K562 (cell line): Measurements from ENCODE around the gene PPP4R1. TPM values are rescaled to one million over a fixed set of nuclear protein-coding genes. Genes with fewer than 3 reads are reported as not detected.

ENCODE experiments used
- ATAC-seq: fragments of 200-7000 bp; cut with Tn5 transposase; 3 replicates; pipeline ENCODE4 v1.9.1; 2020; ENCODE audit warnings: moderate library complexity
- BruUV-seq: library from RNA; stranded (reverse); fragments of 400-500 nt; replicated peaks from 2 replicates; lab custom pipeline; 2021; lab: Mats Ljungman, UMichigan
- CTCF ChIA-PET: fragments of 300-600 bp; formaldehyde crosslinking; extraction: SDS; loops from one replicate; lab custom pipeline; 2021; ENCODE audit warnings: low intra/inter-chr PET ratio; lab: Yijun Ruan, JAX
- POLR2A ChIA-PET: fragments of 300-600, 350-650 bp; sonication (Branson Sonifier 250); formaldehyde crosslinking; extraction: SDS; loops from one replicate; lab custom pipeline; 2021; ENCODE audit warnings: antibody characterized with exemption, inconsistent platforms; lab: Yijun Ruan, JAX
- DNase-seq, 4 experiments: peaks; one replicate each; pipeline versions ENCODE4 v3.0.0 to v3.0.0-alpha.2; 2011 to 2018; ENCODE audit warnings: low spot score in 3 of 4, mixed read lengths in 3 of 4; ENCODE audit errors: extremely low read depth in 1 of 4
- FAIRE-seq: peaks from 2 replicates; lab custom pipeline; 2011; peaks lifted over from hg19 to GRCh38; lab: Jason Lieb, UNC
- H2AFZ ChIP-seq: 2 replicates; pipeline ENCODE4 v1.6.0; 2011; ENCODE audit warnings: low read depth, low read length, control low read depth, inconsistent platforms
- H3K27ac ChIP-seq: fragments of 200-600 bp; 3 replicates; pipeline ENCODE4 v1.8.0; 2011; ENCODE audit warnings: low read depth, mild to moderate bottlenecking, control low read depth, inconsistent platforms, low read length, moderate library complexity, mixed read lengths; ENCODE audit errors: extremely low read depth
- H3K27me3 ChIP-seq, 2 experiments: fragments of 300-600 bp in 1 of 2; 2 replicates in 1 of 2; 3 replicates in 1 of 2; pipeline versions ENCODE4 v1.6.0 to v1.8.0; 2011; ENCODE audit warnings: inconsistent platforms in 2 of 2, low read length in 2 of 2, mild to moderate bottlenecking in 1 of 2, mixed read lengths in 1 of 2, moderate library complexity in 1 of 2; ENCODE audit not compliant: control insufficient read depth in 2 of 2, insufficient read depth in 2 of 2
- H3K36me3 ChIP-seq: fragments of 300-600 bp; 3 replicates; pipeline ENCODE4 v1.8.0; 2011; ENCODE audit warnings: mild to moderate bottlenecking, low read length, inconsistent platforms; ENCODE audit not compliant: control insufficient read depth, insufficient read depth
- H3K4me1 ChIP-seq, 2 experiments: fragments of 200-600 bp in 1 of 2; replicated peaks in 1 of 2; 2 replicates in 1 of 2; 3 replicates in 1 of 2; pipeline versions ENCODE4 v1.5.1 to v1.8.0; 2011; ENCODE audit warnings: inconsistent platforms in 2 of 2, low read length in 2 of 2, mild to moderate bottlenecking in 1 of 2, mixed read lengths in 1 of 2, moderate library complexity in 1 of 2; ENCODE audit not compliant: control insufficient read depth in 2 of 2, insufficient read depth in 2 of 2
- H3K4me2 ChIP-seq: 2 replicates; pipeline ENCODE4 v1.6.1; 2011; ENCODE audit warnings: low read length, control low read depth, inconsistent platforms, mixed read lengths; ENCODE audit not compliant: insufficient read depth
- H3K4me3 ChIP-seq: fragments of 200-600 bp; sonication (generic), shearing (Covaris generic); 2 replicates; pipeline ENCODE4 v1.5.1; 2016; ENCODE audit warnings: control low read depth, inconsistent platforms
- H3K79me2 ChIP-seq: fragments of 200-600 bp; 3 replicates; pipeline ENCODE4 v1.8.0; 2011; ENCODE audit warnings: low read length, inconsistent platforms; ENCODE audit not compliant: control insufficient read depth, insufficient read depth
- H3K9ac ChIP-seq, 2 experiments: 2 replicates each; pipeline versions ENCODE4 v1.6.0 to v1.6.1; 2011; ENCODE audit warnings: low read depth in 2 of 2, low read length in 2 of 2, control low read depth in 1 of 2, inconsistent platforms in 1 of 2, mild to moderate bottlenecking in 1 of 2, mixed read lengths in 1 of 2; ENCODE audit not compliant: insufficient read depth in 1 of 2
- H3K9me1 ChIP-seq: one replicate; pipeline ENCODE4 v1.6.0; 2011; ENCODE audit warnings: inconsistent platforms, mild to moderate bottlenecking, low read length, moderate library complexity; ENCODE audit not compliant: control insufficient read depth, insufficient read depth
- H3K9me3 ChIP-seq: replicated peaks from 2 replicates; pipeline ENCODE4 v1.5.1; 2011; ENCODE audit warnings: low read depth, low read length, inconsistent platforms; ENCODE audit not compliant: control insufficient read depth, insufficient read depth
- H4K20me1 ChIP-seq: replicated peaks from 2 replicates; pipeline ENCODE4 v1.6.1; 2011; ENCODE audit warnings: low read length, inconsistent platforms, mixed read lengths; ENCODE audit not compliant: control insufficient read depth, insufficient read depth
- CC2D1A ChIP-seq: fragments of 450-650 bp; IDR thresholded peaks from 2 replicates; pipeline ENCODE4 v1.6.1; 2017; ENCODE audit warnings: mild to moderate bottlenecking
- CEBPB ChIP-seq: fragments of 450-650 bp; IDR thresholded peaks from 2 replicates; pipeline ENCODE4 v1.6.1; 2016; ENCODE audit warnings: missing genetic modification characterization, missing compliant biosample characterization
- CEBPG ChIP-seq, 3 experiments: fragments of 200-800 bp in 1 of 3; sonication (Bioruptor generic) in 1 of 3; sonication (generic) in 1 of 3; formaldehyde crosslinking in 1 of 3; IDR thresholded peaks in 2 of 3; conservative IDR thresholded peaks in 1 of 3; 2 replicates each; pipeline versions ENCODE4 v1.6.1 to v1.8.0; 2016 to 2022; ENCODE audit warnings: missing compliant biosample characterization in 2 of 3, missing genetic modification characterization in 2 of 3, mild to moderate bottlenecking in 1 of 3, missing genetic modification reagents in 1 of 3
- DMBX1 ChIP-seq: fragments of 250-450 bp; sonication (Bioruptor Pico); IDR thresholded peaks from 2 replicates; pipeline ENCODE4 v1.8.0; 2022; ENCODE audit warnings: inconsistent platforms, mild to moderate bottlenecking, moderate library complexity, borderline replicate concordance
- ETS2 ChIP-seq: IDR thresholded peaks from 2 replicates; pipeline ENCODE4 v1.6.1; 2016; ENCODE audit warnings: borderline replicate concordance, missing genetic modification characterization, mild to moderate bottlenecking, moderate library complexity, missing compliant biosample characterization; ENCODE audit not compliant: poor library complexity, severe bottlenecking
- FOXJ2 ChIP-seq: fragments of 200-800 bp; sonication (Bioruptor generic); IDR thresholded peaks from 2 replicates; pipeline ENCODE4 v1.6.1; 2016; ENCODE audit warnings: missing genetic modification characterization, missing compliant biosample characterization
- HDAC2 ChIP-seq: fragments of 450-650 bp; IDR thresholded peaks from 2 replicates; pipeline ENCODE4 v1.6.1; 2016; ENCODE audit warnings: mild to moderate bottlenecking
- IFI16 ChIP-seq: fragments of 250-450 bp; sonication (Bioruptor Pico); IDR thresholded peaks from 2 replicates; pipeline ENCODE4 v2.1.2; 2022; ENCODE audit warnings: mild to moderate bottlenecking, inconsistent platforms
- KLF16 ChIP-seq: IDR thresholded peaks from 2 replicates; pipeline ENCODE4 v1.6.1; 2016; ENCODE audit warnings: antibody characterized with exemption
- PHF21A ChIP-seq: fragments of 450-650 bp; IDR thresholded peaks from 2 replicates; pipeline ENCODE4 v1.6.1; 2017; ENCODE audit warnings: low read depth, borderline replicate concordance
- RBM34 ChIP-seq: fragments of 200-400 bp; formaldehyde crosslinking; IDR thresholded peaks from 2 replicates; pipeline ENCODE4 v1.6.1; 2018; ENCODE audit warnings: low read length, borderline replicate concordance; ENCODE audit not compliant: insufficient read depth
- STAT5A ChIP-seq: IDR thresholded peaks from 2 replicates; pipeline ENCODE4 v1.6.1; 2012; ENCODE audit warnings: low read length, inconsistent platforms, borderline replicate concordance
- TBP ChIP-seq: optimal IDR thresholded peaks from 2 replicates; pipeline ENCODE3; 2011; ENCODE audit warnings: low read depth, low read length, improper control_type of control experiment
- ZBTB7A ChIP-seq: IDR thresholded peaks from 2 replicates; pipeline ENCODE4 v1.6.1; 2011; ENCODE audit warnings: low read depth, mild to moderate bottlenecking, low read length, moderate library complexity, borderline replicate concordance; ENCODE audit not compliant: control insufficient read depth
- ZNF384 ChIP-seq: IDR thresholded peaks from 2 replicates; pipeline ENCODE4 v1.6.1; 2012; ENCODE audit warnings: low read depth, low read length, improper control_type of control experiment
- ZNF586 ChIP-seq: fragments of 450-650 bp; formaldehyde crosslinking; conservative IDR thresholded peaks from 2 replicates; pipeline ENCODE4 v1.4.0; 2020; ENCODE audit warnings: mild to moderate bottlenecking, moderate library complexity
- WGBS: fragments of 100-300 bp; shearing (Covaris generic); methylation state at CpG from one replicate; pipeline ENCODE4 v1.1.6; 2016; ENCODE audit warnings: low coverage, mixed read lengths; ENCODE audit not compliant: insufficient coverage; ENCODE audit errors: missing lambda C conversion rate; 5-methylcytosine and 5-hydroxymethylcytosine counted together
- in situ Hi-C: fragments of 300-500 bp; cut with MboI; formaldehyde crosslinking; loops from 4 replicates; pipeline ENCODE4 v1.15.0; 2018; ENCODE audit warnings: inconsistent platforms, mixed read lengths
- intact Hi-C: fragments of 100-400 bp; cut with micrococcal nuclease; formaldehyde crosslinking; loops from 2 replicates; pipeline ENCODE4 v1.14.2; 2022
- polyA plus RNA-seq, 8 experiments: library from polyadenylated mRNA; depleted of rRNA in 4 of 8; stranded (reverse) in 5 of 8; unstranded in 3 of 8; fragments of >200 nt; fragmentation: Nextera tagmentation in 2 of 8; fragmentation: Illumina TruSeq in 1 of 8; extraction: Ambion mirVana in 2 of 8; extraction: Trizol in 1 of 8; gene quantifications; 2 replicates each; pipeline versions ENCODE4 v1.2.1 to v1.2.3, GENCODE V29; 2011 to 2014; ENCODE audit warnings: inconsistent platforms in 1 of 8, missing spikeins in 1 of 8
- total RNA-seq, 7 experiments: library from RNA; depleted of rRNA in 6 of 7; stranded (reverse); fragments of >200 nt in 6 of 7; fragmentation: Illumina TruSeq in 2 of 7; extraction: Trizol in 2 of 7; gene quantifications; 2 replicates each; pipeline versions ENCODE4 v1.2.1 to v1.2.3, GENCODE V29; 2011 to 2021; ENCODE audit warnings: low replicate concordance in 1 of 7
- TF ChIP-seq, protein P1 (sequence below): fragments of 450-650 bp; formaldehyde crosslinking; IDR thresholded peaks from 2 replicates; pipeline ENCODE4 v1.4.0; 2020; ENCODE audit warnings: mild to moderate bottlenecking, moderate library complexity
- TF ChIP-seq, protein P2 (sequence below), 2 experiments: fragments of 200-800 bp in 1 of 2; sonication (Bioruptor generic) in 1 of 2; sonication (generic) in 1 of 2; formaldehyde crosslinking in 1 of 2; IDR thresholded peaks in 1 of 2; conservative IDR thresholded peaks in 1 of 2; 2 replicates each; pipeline versions ENCODE4 v1.5.0 to v1.6.1; 2016 to 2020; ENCODE audit warnings: missing compliant biosample characterization in 1 of 2, missing genetic modification characterization in 1 of 2, missing genetic modification reagents in 1 of 2
- TF ChIP-seq, protein P3 (sequence below): fragments of 450-650 bp; IDR thresholded peaks from 2 replicates; pipeline ENCODE4 v1.6.1; 2016; ENCODE audit warnings: missing biosample characterization, missing genetic modification characterization

PPP4R1 gene
- total and polyA plus RNA-seq, 9 of the 15 experiments (the other 6 are each of a cell fraction or from before 2014, with no cell fraction given) = 23.5 to 136 (median 84.5) TPM

DNA sequence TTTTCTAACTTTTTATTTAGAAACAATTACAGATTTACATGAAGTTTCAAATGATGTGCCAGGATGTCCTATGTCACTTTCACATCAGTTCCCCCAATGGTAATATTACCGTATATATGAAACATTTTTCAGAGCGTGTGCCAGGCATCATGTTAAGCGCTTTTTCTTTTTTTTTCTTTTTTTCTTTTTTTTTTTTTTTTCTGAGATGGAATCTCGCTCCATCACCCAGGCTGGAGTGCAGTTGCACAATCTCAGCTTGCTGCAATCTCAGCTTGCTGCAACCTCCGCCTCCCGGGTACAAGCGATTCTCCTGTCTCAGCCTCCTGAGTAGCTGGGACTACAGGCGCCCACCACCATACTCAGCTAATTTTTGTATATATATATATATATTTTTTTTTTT is 5.6 kb upstream of the PPP4R1 start:
- H3K9me3 ChIP-seq = no peaks in the 10 kb centered on the region
- H3K9ac ChIP-seq = no peak overlapping the region
- H3K36me3 ChIP-seq = no peaks in the 10 kb centered on the region
- H3K9me1 ChIP-seq = no peaks in the 10 kb centered on the region
- 11% methylated on average over 7 of the region's 8 CpGs for whole genome bisulfite sequencing
- H3K27ac ChIP-seq = no peak overlapping the region
- peaks cover 8 to 21% of the 10 kb centered on the region in 2 experiments for H3K4me1 ChIP-seq
- DNase-seq (no peak), ATAC-seq (no peak), FAIRE-seq (no peak)
- no TSS peak for BruUV-seq
- intact Hi-C loops = no loop called here
- CTCF ChIA-PET = no interaction called here
- in situ Hi-C loops = no loop called here
- H3K27me3 ChIP-seq = no peaks in the 10 kb centered on the region
- POLR2A ChIA-PET = interaction anchor here (0.5 to 1.7 kb wide), 5 partner anchors 8 to 95 kb away, joined by 3 to 8 read pairs (median 4); no protein-coding TSS in a partner anchor
- H2AFZ ChIP-seq = no peak overlapping the region
- peaks cover 7% of the 10 kb centered on the region for H3K79me2 ChIP-seq
- no peaks in the 10 kb centered on the region for H4K20me1 ChIP-seq
- H3K4me3 ChIP-seq = no peak overlapping the region
- no peak overlapping the region for H3K4me2 ChIP-seq
- TF ChIP-seq ZNF384 = peak; percentile 75
- TF ChIP-seq KLF16 = no peak
- TF ChIP-seq DMBX1 = no peak
- no peak for TF ChIP-seq ETS2
- TF ChIP-seq IFI16 (CRISPR knock-in tag) = no peak
- TF ChIP-seq TBP = no peak
- peak; percentile 48; the same call in 1 of the 2 replicates for TF ChIP-seq CEBPB (tag)
- TF ChIP-seq CC2D1A = no peak
- TF ChIP-seq, protein P1, sequence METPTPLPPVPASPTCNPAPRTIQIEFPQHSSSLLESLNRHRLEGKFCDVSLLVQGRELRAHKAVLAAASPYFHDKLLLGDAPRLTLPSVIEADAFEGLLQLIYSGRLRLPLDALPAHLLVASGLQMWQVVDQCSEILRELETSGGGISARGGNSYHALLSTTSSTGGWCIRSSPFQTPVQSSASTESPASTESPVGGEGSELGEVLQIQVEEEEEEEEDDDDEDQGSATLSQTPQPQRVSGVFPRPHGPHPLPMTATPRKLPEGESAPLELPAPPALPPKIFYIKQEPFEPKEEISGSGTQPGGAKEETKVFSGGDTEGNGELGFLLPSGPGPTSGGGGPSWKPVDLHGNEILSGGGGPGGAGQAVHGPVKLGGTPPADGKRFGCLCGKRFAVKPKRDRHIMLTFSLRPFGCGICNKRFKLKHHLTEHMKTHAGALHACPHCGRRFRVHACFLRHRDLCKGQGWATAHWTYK (CRISPR knock-in tag) = no peak
- 0 out of 2 replicates have a peak, but pooled peaks have one; percentile 56 for TF ChIP-seq PHF21A
- no peak for TF ChIP-seq RBM34
- TF ChIP-seq, protein P2, sequence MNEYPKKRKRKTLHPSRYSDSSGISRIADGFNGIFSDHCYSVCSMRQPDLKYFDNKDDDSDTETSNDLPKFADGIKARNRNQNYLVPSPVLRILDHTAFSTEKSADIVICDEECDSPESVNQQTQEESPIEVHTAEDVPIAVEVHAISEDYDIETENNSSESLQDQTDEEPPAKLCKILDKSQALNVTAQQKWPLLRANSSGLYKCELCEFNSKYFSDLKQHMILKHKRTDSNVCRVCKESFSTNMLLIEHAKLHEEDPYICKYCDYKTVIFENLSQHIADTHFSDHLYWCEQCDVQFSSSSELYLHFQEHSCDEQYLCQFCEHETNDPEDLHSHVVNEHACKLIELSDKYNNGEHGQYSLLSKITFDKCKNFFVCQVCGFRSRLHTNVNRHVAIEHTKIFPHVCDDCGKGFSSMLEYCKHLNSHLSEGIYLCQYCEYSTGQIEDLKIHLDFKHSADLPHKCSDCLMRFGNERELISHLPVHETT (CRISPR knock-in tag; conservative IDR thresholded peaks at IDR 0.05 in 1 of 2, IDR thresholded peaks at IDR 0.05 in 1 of 2) = no peak
- no peak for TF ChIP-seq ZBTB7A
- TF ChIP-seq CEBPG (CRISPR knock-in tag; IDR thresholded peaks at IDR 0.05) = no peak
- TF ChIP-seq CEBPG (tag; conservative IDR thresholded peaks at IDR 0.05 in 1 of 2, IDR thresholded peaks at IDR 0.05 in 1 of 2) = peak in 1 of 2 experiments; percentile 42; a peak in 2 of 4 replicates
- TF ChIP-seq STAT5A = no peak
- no peak for TF ChIP-seq FOXJ2
- TF ChIP-seq, protein P3, sequence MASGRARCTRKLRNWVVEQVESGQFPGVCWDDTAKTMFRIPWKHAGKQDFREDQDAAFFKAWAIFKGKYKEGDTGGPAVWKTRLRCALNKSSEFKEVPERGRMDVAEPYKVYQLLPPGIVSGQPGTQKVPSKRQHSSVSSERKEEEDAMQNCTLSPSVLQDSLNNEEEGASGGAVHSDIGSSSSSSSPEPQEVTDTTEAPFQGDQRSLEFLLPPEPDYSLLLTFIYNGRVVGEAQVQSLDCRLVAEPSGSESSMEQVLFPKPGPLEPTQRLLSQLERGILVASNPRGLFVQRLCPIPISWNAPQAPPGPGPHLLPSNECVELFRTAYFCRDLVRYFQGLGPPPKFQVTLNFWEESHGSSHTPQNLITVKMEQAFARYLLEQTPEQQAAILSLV (tag) = no peak
- TF ChIP-seq HDAC2 = peak; percentile 71
- no peak for TF ChIP-seq ZNF586 (CRISPR knock-in tag)
